GM21737 (cell line): ENCODE measurements around the gene GPC6.

Source experiments
- ATAC-seq: cut with Tn5 transposase; IDR thresholded peaks from one replicate; pipeline ENCODE4 v1.9.1; 2021; ENCODE audit warnings: mild to moderate bottlenecking, moderate library complexity; ENCODE audit not compliant: unreplicated experiment

The GPC6 gene

GRCh38 chr13:93496985-93497673 lies 270.5 kb downstream of the GPC6 start:
- no peak for ATAC-seq

- no peak for ATAC-seq
Observed at GRCh38 chr13:93499991-93500390, 273.4 kb downstream of the GPC6 start.

DNA sequence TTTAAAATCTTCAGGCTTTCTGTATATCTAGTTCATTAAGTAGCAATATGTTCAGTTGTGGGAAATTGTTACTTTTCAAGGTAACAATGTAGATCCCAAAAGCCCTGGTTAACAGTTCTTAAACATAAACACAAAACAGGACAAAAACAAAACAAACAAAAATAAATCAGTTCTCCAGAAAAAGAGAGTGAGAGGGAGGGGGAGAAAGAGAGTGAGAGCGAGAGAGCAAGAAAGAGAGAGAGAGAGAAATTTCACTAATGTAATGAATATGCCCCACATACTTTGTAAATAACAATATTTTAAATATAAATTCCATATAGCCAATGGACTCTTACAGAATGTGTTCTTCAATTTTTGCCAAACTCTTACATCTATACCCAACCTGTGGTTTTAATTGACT lies 275.5 kb downstream of the GPC6 start:
- no peak for ATAC-seq

DNA sequence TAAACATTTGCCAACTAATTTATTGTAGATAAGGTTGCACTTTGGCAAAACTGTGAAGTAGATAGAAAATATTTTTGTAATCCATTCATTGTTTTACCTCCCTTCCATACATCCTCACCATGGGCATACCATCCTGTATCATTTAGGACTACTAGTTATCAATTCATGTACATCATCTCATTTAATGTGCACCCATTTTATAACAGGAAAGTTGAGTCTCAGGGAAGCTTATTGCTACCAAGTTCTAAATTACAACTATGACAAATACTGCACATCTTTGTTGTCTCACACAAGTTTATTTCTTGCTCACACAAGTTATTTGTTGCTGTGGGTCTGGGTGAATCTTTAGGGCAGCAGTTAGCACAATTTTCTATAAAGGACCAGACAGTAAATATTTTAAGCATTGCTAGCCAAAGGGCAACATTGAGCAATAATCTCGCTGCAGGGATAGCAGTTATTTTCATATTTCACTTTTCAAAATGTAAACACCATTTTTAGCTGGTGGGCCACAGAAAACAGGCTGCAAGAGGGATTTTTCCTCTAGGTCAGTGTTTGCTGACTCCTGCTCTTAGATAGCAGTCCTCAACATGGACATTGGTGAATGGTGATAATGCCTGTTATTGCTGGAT lies 276.5 kb downstream of the GPC6 start:
- ATAC-seq: no peak

DNA sequence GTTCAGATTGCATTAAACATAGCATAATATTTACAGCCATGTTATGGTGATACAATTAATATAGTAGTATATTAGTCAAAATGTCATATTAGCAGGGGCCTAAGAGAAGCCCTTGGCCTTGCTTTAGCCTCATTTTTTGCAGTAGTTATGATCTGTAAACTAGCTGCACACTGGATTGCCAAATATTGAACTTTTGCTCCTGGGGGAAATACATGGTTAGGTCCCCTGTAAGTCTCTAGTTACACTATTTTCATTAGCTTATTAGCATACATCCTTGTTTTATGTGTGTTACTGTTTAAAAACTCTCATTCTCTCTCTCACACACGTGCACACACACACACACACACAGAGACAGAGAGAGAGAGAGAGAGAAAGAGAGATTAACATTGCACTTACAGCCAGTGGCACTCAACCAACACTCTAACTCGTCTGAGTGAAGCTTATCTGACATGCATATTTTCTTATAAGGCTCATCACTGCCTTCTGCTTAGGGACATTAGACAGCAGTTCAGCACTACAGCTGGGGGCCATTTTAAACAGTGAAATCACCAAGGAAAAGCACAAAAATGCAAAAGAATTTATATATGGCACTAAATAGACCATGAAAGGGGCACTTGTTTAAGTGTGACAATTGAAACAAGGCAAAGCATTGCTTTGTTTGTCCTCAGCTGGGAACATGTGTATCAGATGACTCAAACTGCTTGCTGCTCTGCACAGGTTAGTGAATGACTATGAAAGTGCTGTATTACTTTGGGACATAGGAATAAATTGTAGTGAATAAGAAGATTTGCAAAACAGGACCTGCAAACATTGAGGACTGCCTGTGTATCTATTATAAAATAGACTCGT lies 278.7 kb downstream of the GPC6 start:
- ATAC-seq: no peak

DNA sequence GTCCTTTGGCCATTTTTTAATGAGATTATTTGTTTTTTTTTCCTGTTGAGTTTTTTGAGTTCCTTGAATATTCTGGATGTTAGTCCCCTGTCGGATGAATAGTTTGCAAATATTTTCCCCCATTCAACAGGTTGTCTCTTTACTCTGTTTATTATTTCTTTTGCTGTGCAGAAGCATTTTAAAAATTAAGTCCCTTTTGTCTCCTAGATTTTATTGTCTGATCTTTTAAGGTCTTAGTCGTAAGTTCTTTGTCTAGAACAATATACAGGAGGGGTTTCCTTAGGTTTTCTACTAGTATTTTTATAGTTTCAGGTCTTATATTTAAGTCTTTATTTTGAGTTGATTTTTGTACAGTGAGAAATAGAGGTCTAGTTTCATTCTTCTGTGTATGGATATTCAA lies 284.4 kb downstream of the GPC6 start:
- ATAC-seq: no peak

- no peak for ATAC-seq
Observed at GRCh38 chr13:93515267-93515666, 288.7 kb downstream of the GPC6 start.

DNA sequence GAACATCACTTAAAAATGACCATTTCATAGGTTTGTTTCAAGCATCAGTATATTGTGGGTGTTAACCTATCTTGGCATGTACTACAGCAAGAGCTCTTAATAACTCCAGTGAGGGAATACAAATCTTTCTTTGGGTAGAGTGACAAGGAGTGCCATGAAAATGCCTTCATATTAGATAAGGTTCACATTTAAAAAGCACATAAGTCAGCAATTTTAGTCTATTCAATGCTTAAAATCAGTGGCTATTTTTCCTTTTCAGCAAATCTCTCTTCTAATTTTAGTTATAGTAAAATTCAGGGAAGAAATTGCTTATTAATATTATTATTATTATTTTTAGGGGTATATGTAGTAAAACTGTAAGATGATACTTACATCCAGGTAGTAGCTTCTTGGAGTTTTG lies 291.1 kb downstream of the GPC6 start:
- no peak for ATAC-seq

DNA sequence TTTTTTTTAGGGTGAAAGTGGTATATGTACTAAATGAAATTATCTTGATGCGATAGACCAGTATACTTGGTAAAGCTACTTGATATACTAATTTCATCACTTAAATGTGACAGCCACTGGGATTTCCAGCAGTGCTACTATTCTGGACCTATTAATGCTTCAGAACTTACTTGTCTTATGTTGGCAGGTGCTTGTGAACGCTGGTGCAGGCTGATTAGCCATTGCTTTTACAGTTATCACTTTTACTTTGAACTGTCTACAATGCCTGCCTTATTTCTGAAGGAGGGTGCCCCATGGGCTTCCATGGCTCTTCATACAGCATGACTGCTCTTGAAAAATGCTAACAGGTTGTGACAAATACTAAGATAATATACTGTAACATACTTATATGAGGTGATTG lies 294.7 kb downstream of the GPC6 start:
- no peak for ATAC-seq

DNA sequence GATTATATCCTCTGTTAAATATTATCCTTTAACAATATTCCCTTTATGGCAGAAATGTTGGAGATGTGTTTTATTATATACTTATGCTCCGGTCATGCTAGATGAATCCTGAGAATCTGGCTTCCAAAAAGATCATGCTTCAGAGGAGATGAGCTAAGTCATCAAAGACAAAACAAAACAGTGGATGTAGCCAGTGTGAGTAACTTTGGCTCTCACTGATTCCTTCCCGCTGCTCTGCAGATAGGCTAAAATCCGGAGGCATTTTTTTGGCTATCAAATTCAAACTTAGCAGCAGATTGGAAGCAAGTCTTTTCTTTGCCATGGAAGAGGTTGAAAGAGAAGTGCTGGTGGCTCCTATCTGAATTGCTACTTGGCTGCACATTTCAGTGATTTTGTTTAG lies 295.9 kb downstream of the GPC6 start:
- ATAC-seq: no peak

- ATAC-seq: no peak
Observed at GRCh38 chr13:93525087-93525486, 298.5 kb downstream of the GPC6 start.

- no peak for ATAC-seq
Observed at GRCh38 chr13:93527748-93528297, 301.2 kb downstream of the GPC6 start.

- ATAC-seq: no peak
Observed at GRCh38 chr13:93529961-93530360, 303.4 kb downstream of the GPC6 start.

- ATAC-seq: no peak
Observed at GRCh38 chr13:93534181-93534700, 307.6 kb downstream of the GPC6 start.

- no peak for ATAC-seq
Observed at GRCh38 chr13:93535251-93535650, 308.6 kb downstream of the GPC6 start.

DNA sequence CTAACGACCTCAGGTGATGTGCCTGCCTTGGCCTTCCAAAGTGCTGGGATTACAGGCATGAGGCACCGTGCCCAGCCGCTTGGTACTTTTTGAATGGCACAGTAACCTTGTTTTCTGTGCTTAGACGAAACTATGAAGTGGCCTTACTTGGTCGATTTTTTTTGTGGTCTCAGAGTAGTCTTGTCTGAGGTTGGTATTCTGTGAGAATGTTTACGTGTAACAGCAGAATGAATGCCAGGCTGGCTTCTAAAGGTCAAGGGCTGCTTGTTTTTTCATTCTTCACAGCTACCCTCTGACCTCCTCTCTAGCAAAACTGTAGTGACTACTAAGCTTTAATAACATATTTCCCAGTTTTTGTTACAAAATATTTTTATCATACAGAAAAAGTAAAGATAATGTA lies 313.3 kb downstream of the GPC6 start:
- ATAC-seq: no peak

DNA sequence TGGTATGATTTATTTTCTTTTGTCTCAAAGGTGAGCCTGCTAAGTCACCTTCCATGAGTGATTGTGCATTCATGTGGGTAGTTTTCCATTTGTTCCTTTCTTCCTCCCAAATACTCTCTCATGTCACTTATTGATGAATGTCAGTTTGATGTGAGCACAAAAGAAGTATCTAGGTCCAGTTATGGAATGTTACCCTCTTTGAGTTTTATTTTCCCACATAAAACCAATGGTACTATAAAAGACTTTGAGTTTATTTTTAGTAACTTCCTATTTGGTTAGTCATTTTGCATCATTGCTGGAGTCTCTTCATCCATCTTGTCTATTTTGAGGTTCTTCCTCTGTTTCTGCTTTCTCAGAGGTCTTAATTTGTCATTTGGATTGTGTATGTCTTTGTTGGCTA lies 321.3 kb downstream of the GPC6 start:
- no peak for ATAC-seq

- ATAC-seq: no peak
Observed at GRCh38 chr13:93549326-93550005, 322.9 kb downstream of the GPC6 start.

GRCh38 chr13:93550236-93550635 lies 323.6 kb downstream of the GPC6 start:
- ATAC-seq: no peak

GRCh38 chr13:93552596-93552995 lies 326.0 kb downstream of the GPC6 start:
- ATAC-seq: no peak

- ATAC-seq: no peak
Observed at GRCh38 chr13:93554514-93554913, 327.9 kb downstream of the GPC6 start.
